Measurements from ENCODE around the gene TLCD3B. TPM values are rescaled to one million over a fixed set of nuclear protein-coding genes. Genes with fewer than 3 reads are reported as not detected.

Gene TLCD3B
- total RNA-seq, 4 donors from 2014 or later: not detected

GRCh38 chr16:29984137-29984763 is 46.8 kb downstream of the TLCD3B start:
- intact Hi-C loops (cut with DNase I; ENCODE audit: low total_unique reads): no loop called here
- 77 to 80% methylated on average over 6 of the region's 6 CpGs for WGBS, 2 donors
- no peak for DNase-seq (ENCODE audit: low spot score in 2 of 2)
- TF ChIP-seq CTCF (IDR thresholded peaks at IDR 0.05) (no peak), POLR2A (IDR thresholded peaks at IDR 0.05) (no peak)
- no peak overlapping the region for H3K4me3 ChIP-seq (ENCODE audit: low read depth, poor library complexity, severe bottlenecking)

- intact Hi-C loops (cut with DNase I; ENCODE audit: low total_unique reads): no loop called here
- 78 to 79% methylated on average over 12 of the region's 12 CpGs for WGBS, 2 donors
- TF ChIP-seq CTCF (IDR thresholded peaks at IDR 0.05) (no peak), POLR2A (IDR thresholded peaks at IDR 0.05) (no peak)
- H3K4me3 ChIP-seq (ENCODE audit: low read depth, poor library complexity, severe bottlenecking): no peak overlapping the region
- no peak for DNase-seq (ENCODE audit: low spot score in 2 of 2)
Observed at GRCh38 chr16:29983420-29984136, 47.5 kb downstream of the TLCD3B start.

GRCh38 chr16:29982560-29983419 is 48.3 kb downstream of the TLCD3B start:
- 82 to 85% methylated on average over 24 of the region's 24 CpGs for WGBS, 2 donors
- H3K4me3 ChIP-seq (ENCODE audit: low read depth, poor library complexity, severe bottlenecking): no peak overlapping the region
- intact Hi-C loops (cut with DNase I; ENCODE audit: low total_unique reads): no loop called here
- TF ChIP-seq POLR2A (IDR thresholded peaks at IDR 0.05) (no peak), CTCF (IDR thresholded peaks at IDR 0.05) (no peak)
- DNase-seq (ENCODE audit: low spot score in 2 of 2): no peak

DNA sequence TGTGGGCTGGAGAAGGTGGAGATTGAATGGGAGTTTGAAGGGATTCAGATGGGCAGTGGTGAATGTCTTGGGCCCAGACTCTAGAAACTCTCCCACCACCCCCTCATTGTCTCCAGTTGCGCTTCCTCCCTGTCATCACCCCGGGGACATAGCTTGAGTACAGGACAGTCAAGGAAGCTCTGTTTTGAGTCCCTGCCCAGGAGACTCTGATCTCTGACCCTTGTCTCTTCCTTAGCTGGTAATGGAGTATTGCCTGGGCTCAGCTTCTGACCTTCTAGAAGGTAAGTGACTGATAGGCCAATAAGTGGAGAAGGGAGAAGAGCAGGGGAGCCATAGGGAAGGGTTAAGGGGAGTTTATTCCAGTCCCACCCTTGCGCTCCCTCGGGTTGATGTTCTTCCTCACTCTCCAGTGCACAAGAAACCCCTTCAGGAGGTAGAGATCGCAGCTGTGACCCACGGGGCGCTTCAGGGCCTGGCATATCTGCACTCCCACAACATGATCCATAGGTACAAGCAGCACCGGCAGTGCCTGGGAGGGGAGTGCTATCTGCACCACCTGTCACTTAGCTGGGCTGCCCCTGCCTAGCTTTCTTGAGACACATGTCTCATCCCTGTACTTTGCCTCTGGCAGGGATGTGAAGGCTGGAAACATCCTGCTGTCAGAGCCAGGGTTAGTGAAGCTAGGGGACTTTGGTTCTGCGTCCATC is 52.4 kb downstream of the TLCD3B start:
- intact Hi-C loops (cut with DNase I; ENCODE audit: low total_unique reads): no loop called here
- TF ChIP-seq POLR2A (IDR thresholded peaks at IDR 0.05) (no peak), CTCF (IDR thresholded peaks at IDR 0.05) (no peak)
- DNase-seq (ENCODE audit: low spot score in 2 of 2): no peak
- 85 to 90% methylated on average over 9 of the region's 9 CpGs for WGBS, 2 donors
- H3K4me3 ChIP-seq (ENCODE audit: low read depth, poor library complexity, severe bottlenecking): no peak overlapping the region

- 94 to 96% methylated on average over 9 of the region's 9 CpGs for WGBS, 2 donors
- TF ChIP-seq CTCF (IDR thresholded peaks at IDR 0.05) (no peak), POLR2A (IDR thresholded peaks at IDR 0.05) (no peak)
- H3K4me3 ChIP-seq (ENCODE audit: low read depth, poor library complexity, severe bottlenecking): no peak overlapping the region
- DNase-seq (ENCODE audit: low spot score in 2 of 2): no peak
- intact Hi-C loops (cut with DNase I; ENCODE audit: low total_unique reads): no loop called here
Observed at GRCh38 chr16:29978081-29978480, 53.0 kb downstream of the TLCD3B start.
